Right lobe of liver (tissue), 6 donors: ENCODE results near the gene IWS1. TPM values are rescaled to one million over a fixed set of nuclear protein-coding genes. Genes with fewer than 3 reads are reported as not detected.

Experiments used
- ATAC-seq, 4 donors: fragments of 200-7000 bp; cut with Tn5 transposase; one replicate each; pipeline ENCODE4 v1.9.1; 2020; ENCODE audit warnings: mild to moderate bottlenecking in 4 of 4, moderate library complexity in 4 of 4
- DNase-seq, 3 donors: peaks; one replicate each; pipeline ENCODE4 v3.0.0-alpha.2; 2020
- H3K27ac ChIP-seq, 3 donors: fragments of 200-600 bp; one replicate each; pipeline ENCODE4 v1.8.0; 2022
- H3K27me3 ChIP-seq, 2 donors: fragments of 200-600 bp; one replicate each; pipeline ENCODE4 v1.8.0; 2022
- H3K36me3 ChIP-seq, 4 donors: fragments of 200-600 bp; sonication (generic) in 1 of 4; one replicate each; pipeline versions ENCODE4 v1.5.1 to v1.8.0; 2017 to 2022; ENCODE audit warnings: control low read depth in 1 of 4
- H3K4me1 ChIP-seq, 4 donors: fragments of 200-600 bp; sonication (generic) in 1 of 4; one replicate each; pipeline versions ENCODE4 v1.5.1 to v1.8.0; 2017 to 2022; ENCODE audit warnings: control low read depth in 1 of 4
- H3K4me3 ChIP-seq, 3 donors: fragments of 200-600 bp; one replicate each; pipeline ENCODE4 v1.8.0; 2022
- H3K9me3 ChIP-seq, 4 donors: fragments of 200-600 bp; sonication (generic) in 1 of 4; one replicate each; pipeline versions ENCODE4 v1.5.1 to v1.8.0; 2017 to 2022; ENCODE audit warnings: control low read depth in 1 of 4
- CTCF ChIP-seq, 4 donors: fragments of 200-600 bp in 3 of 4; fragments of 450-650 bp in 1 of 4; IDR thresholded peaks; one replicate each; pipeline versions ENCODE4 v1.5.1 to v1.8.0; 2016 to 2022; ENCODE audit warnings: antibody characterized with exemption in 4 of 4, mild to moderate bottlenecking in 2 of 4
- POLR2A ChIP-seq: fragments of 450-650 bp; IDR thresholded peaks from one replicate; pipeline ENCODE4 v1.6.1; 2017; ENCODE audit warnings: antibody characterized with exemption, mild to moderate bottlenecking
- WGBS: methylation state at CpG from one replicate; pipeline ENCODE4 v1.1.6; 2018; ENCODE audit warnings: low coverage, low lambda C conversion rate; ENCODE audit not compliant: insufficient coverage; ENCODE audit errors: missing lambda C conversion rate; 5-methylcytosine and 5-hydroxymethylcytosine counted together
- intact Hi-C, 2 donors: fragments of 100-400 bp; cut with DNase I; formaldehyde crosslinking; loops; one replicate each; pipeline versions ENCODE4 v1.11.2 to v1.14.1; 2022
- total RNA-seq, 6 experiments: library from RNA; depleted of rRNA in 2 of 6; stranded (reverse); fragments of >200 nt in 2 of 6; fragmentation: NEBNext Ultra II Directional in 3 of 6; extraction: Animal tissue kit (Norgen Biotek cat#: 25700) in 3 of 6; gene quantifications; one replicate each; pipeline versions ENCODE4 v1.1.0 to v1.2.4, GENCODE V29; 2016 to 2023
- donor health status: DM: no; HTN: yes; CAD: no.
- donor health status: DM: no; HTN: no; CAD: no.
- donor health status: DM: no; HTN: no; CAD: no.
- donor health status: DM: no; HTN: yes; CAD: no.
- donor health status: DM: no; HTN: yes; CAD: no.

The IWS1 gene
- total RNA-seq, 6 experiments from 2014 or later = 15.7 to 27.9 (median 20.1) TPM

GRCh38 chr2:127569666-127570065 lies 43.4 kb upstream of the IWS1 start:
- Histone ChIP-seq H3K4me3 (no peak overlapping the region), H3K36me3 (no peaks in the 10 kb centered on the region), H3K27ac (no peak overlapping the region), H3K4me1 (no peaks in the 10 kb centered on the region), H3K27me3 (no peaks in the 10 kb centered on the region), H3K9me3 (no peaks in the 10 kb centered on the region)
- intact Hi-C loops = no loop called here
- DNase-seq (peak in 1 of 3 donors; percentile 28), ATAC-seq (no peak)
- TF ChIP-seq CTCF (IDR thresholded peaks at IDR 0.05) (no peak), POLR2A (no peak)
- WGBS = 55% methylated on average over 2 of the region's 6 CpGs

GRCh38 chr2:127568128-127568527 lies 41.8 kb upstream of the IWS1 start:
- no peak overlapping the region for H3K27ac ChIP-seq
- DNase-seq = peak in 1 of 3 donors; percentile 21
- no peak for TF ChIP-seq POLR2A
- no peak for TF ChIP-seq CTCF (IDR thresholded peaks at IDR 0.05)
- no peaks in the 10 kb centered on the region for H3K27me3 ChIP-seq
- intact Hi-C loops = no loop called here
- no peaks in the 10 kb centered on the region for H3K9me3 ChIP-seq
- WGBS = 67% methylated on average over 2 of the region's 6 CpGs
- no peak for ATAC-seq
- no peaks in the 10 kb centered on the region for H3K36me3 ChIP-seq
- H3K4me1 ChIP-seq = no peaks in the 10 kb centered on the region
- H3K4me3 ChIP-seq = no peak overlapping the region

GRCh38 chr2:127567351-127567854 lies 41.1 kb upstream of the IWS1 start:
- H3K9me3 ChIP-seq = no peaks in the 10 kb centered on the region
- no peak overlapping the region for H3K4me3 ChIP-seq
- H3K36me3 ChIP-seq = no peaks in the 10 kb centered on the region
- peak in 1 of 3 donors; percentile 30 for DNase-seq
- intact Hi-C loops = no loop called here
- no peak overlapping the region for H3K27ac ChIP-seq
- WGBS = 88% methylated on average over 2 of the region's 5 CpGs
- no peaks in the 10 kb centered on the region for H3K4me1 ChIP-seq
- no peaks in the 10 kb centered on the region for H3K27me3 ChIP-seq
- no peak for TF ChIP-seq CTCF (IDR thresholded peaks at IDR 0.05)
- no peak for TF ChIP-seq POLR2A
- ATAC-seq = no peak

- intact Hi-C loops = no loop called here
Measured at GRCh38 chr2:127566576-127566975, 40.3 kb upstream of the IWS1 start.

More at GRCh38 chr2:127566576-127566975, 40.3 kb upstream of the IWS1 start:
- Histone ChIP-seq H3K4me1 (no peaks in the 10 kb centered on the region), H3K4me3 (no peak overlapping the region), H3K9me3 (no peaks in the 10 kb centered on the region), H3K27ac (no peak overlapping the region), H3K27me3 (no peaks in the 10 kb centered on the region), H3K36me3 (no peaks in the 10 kb centered on the region)
- DNase-seq = peak in 1 of 3 donors; percentile 33
- WGBS = 60% methylated on average over 2 of the region's 10 CpGs
- TF ChIP-seq CTCF (IDR thresholded peaks at IDR 0.05) (no peak), POLR2A (no peak)
- no peak for ATAC-seq
